HTR-8/SVneo (cell line): ENCODE data around the gene HDAC8.
A peak's percentile ranks its signal among the peaks of the same experiment; 100 is the strongest.
"Not testable (repeated sequence)": the region's sequence is repeated elsewhere in the genome, so short reads cannot be mapped to it uniquely, and the experiment has no call there.

Experiments used
- DNase-seq: peaks from one replicate; pipeline ENCODE4 v3.0.0; 2011; ENCODE audit warnings: low spot score, mixed read lengths; ENCODE audit not compliant: insufficient read length
- FAIRE-seq: peaks from 2 replicates; lab custom pipeline; 2011; peaks lifted over from hg19 to GRCh38; lab: Jason Lieb, UNC

The HDAC8 gene

GRCh38 chrX:72346302-72346949 lies 226.2 kb downstream of the HDAC8 start:
- peak; percentile 72 for FAIRE-seq

GRCh38 chrX:72340626-72341025 lies 232.0 kb downstream of the HDAC8 start:
- DNase-seq (no peak), FAIRE-seq (no peak)

More at GRCh38 chrX:72346302-72346949, 226.2 kb downstream of the HDAC8 start:
- no peak for DNase-seq

- FAIRE-seq (no peak), DNase-seq (no peak)
These were observed 232.6 kb downstream of the HDAC8 start for GRCh38 chrX:72340041-72340440.

GRCh38 chrX:72330131-72330530 lies 242.5 kb downstream of the HDAC8 start:
- DNase-seq (no peak), FAIRE-seq (peak; percentile 42)

- no peak for DNase-seq
- no peak for FAIRE-seq
These were observed 245.9 kb downstream of the HDAC8 start for GRCh38 chrX:72326605-72327300.

- DNase-seq = not testable (repeated sequence)
- peak; percentile 36 for FAIRE-seq
These were observed 253.0 kb downstream of the HDAC8 start for GRCh38 chrX:72319651-72320050.

GRCh38 chrX:72317139-72317538 lies 255.5 kb downstream of the HDAC8 start:
- no peak for FAIRE-seq

GRCh38 chrX:72316408-72317110 lies 256.1 kb downstream of the HDAC8 start:
- no peak for DNase-seq
- FAIRE-seq = no peak

More at GRCh38 chrX:72317139-72317538, 255.5 kb downstream of the HDAC8 start:
- no peak for DNase-seq

- no peak for DNase-seq
- no peak for FAIRE-seq
These were observed 257.8 kb downstream of the HDAC8 start for GRCh38 chrX:72314881-72315280.

GRCh38 chrX:72313707-72314641 lies 258.7 kb downstream of the HDAC8 start:
- DNase-seq (no peak), FAIRE-seq (no peak)

- FAIRE-seq = no peak
- DNase-seq = no peak
These were observed 260.2 kb downstream of the HDAC8 start for GRCh38 chrX:72312311-72312940.

GRCh38 chrX:72309297-72310071 lies 263.2 kb downstream of the HDAC8 start:
- DNase-seq (no peak), FAIRE-seq (no peak)

- peak; percentile 68 for FAIRE-seq
- DNase-seq = peak; percentile 87
These were observed 263.9 kb downstream of the HDAC8 start for GRCh38 chrX:72308566-72309296.

GRCh38 chrX:72308209-72308565 lies 264.5 kb downstream of the HDAC8 start:
- FAIRE-seq (no peak), DNase-seq (no peak)

GRCh38 chrX:72307646-72308051 lies 265.0 kb downstream of the HDAC8 start:
- no peak for FAIRE-seq
- DNase-seq = no peak

GRCh38 chrX:72306851-72307645 lies 265.6 kb downstream of the HDAC8 start:
- FAIRE-seq = peak; percentile 77

GRCh38 chrX:72306085-72306801 lies 266.4 kb downstream of the HDAC8 start:
- DNase-seq (no peak), FAIRE-seq (peak; percentile 60)

More at GRCh38 chrX:72306851-72307645, 265.6 kb downstream of the HDAC8 start:
- peak; percentile 80 for DNase-seq
